ENCODE measurements around the gene PPP6R1. TPM values are rescaled to one million over a fixed set of nuclear protein-coding genes. Genes with fewer than 3 reads are reported as not detected.

Gene PPP6R1
- total and polyA plus RNA-seq, 2 of the 13 experiments (the other 11 are each of a cell fraction or from before 2014, with no cell fraction given): 25.8 to 54.0 TPM

DNA sequence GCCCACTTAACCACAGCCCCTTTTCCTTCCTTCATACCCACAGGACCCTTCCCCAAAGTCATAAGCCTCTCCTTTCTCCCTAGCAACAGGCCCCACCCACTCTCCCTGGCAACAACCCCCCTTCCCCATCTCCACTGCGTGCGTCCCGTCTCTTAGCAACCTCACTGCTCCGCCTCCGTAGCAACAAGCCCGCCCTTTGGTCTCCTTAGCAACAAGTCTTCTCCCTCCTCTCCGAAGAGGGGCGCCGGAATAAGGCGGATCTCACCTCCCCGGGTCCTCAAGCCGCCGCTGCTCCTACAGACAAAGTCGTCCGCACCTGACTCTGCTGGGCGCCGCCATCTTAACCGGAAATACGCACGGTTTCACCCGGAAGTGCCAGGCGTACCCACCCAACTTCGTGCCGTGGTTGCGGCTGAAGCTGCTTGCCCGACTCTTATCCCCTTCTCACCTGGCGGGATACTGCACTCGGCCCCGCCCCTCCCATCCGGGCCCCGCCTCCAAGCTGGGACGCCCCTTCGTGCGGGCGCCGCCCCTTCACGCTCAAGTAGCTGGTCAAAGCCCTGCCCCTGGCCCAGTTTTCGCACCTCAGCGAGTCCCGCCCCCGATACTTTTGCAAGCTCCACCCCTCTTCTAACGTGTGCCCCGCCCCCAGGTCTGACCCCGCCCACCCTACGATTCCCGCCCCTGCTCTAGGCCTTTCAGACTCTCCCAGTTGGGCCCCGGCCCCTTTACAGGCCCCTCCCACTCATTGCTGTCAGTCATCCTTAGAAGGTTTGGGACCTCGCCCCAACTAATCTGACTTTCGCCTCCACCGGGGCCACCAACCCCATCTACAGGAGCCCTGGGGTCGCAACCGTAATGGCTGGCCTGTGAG is 21.2 kb upstream of the PPP6R1 start, which contains the start of gene HSPBP1 (continued):
- TF ChIP-seq, protein P1, sequence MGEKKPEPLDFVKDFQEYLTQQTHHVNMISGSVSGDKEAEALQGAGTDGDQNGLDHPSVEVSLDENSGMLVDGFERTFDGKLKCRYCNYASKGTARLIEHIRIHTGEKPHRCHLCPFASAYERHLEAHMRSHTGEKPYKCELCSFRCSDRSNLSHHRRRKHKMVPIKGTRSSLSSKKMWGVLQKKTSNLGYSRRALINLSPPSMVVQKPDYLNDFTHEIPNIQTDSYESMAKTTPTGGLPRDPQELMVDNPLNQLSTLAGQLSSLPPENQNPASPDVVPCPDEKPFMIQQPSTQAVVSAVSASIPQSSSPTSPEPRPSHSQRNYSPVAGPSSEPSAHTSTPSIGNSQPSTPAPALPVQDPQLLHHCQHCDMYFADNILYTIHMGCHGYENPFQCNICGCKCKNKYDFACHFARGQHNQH (CRISPR knock-in tag; IDR thresholded peaks at IDR 0.05): peak; percentile 81
- TF ChIP-seq KLF13 (CRISPR knock-in tag; IDR thresholded peaks at IDR 0.05) (no peak), BRCA1 (CRISPR knock-in tag; IDR thresholded peaks at IDR 0.05) (no peak), NFE2 (CRISPR knock-in tag; IDR thresholded peaks at IDR 0.05) (no peak), TAF1 (CRISPR knock-in tag; IDR thresholded peaks at IDR 0.05) (peak; percentile 74; the same call in 1 of the 2 replicates), ZNF333 (CRISPR knock-in tag; IDR thresholded peaks at IDR 0.05; ENCODE audit: borderline replicate concordance) (no peak), TBL1XR1 (IDR thresholded peaks at IDR 0.05; ENCODE audit: borderline replicate concordance, low read length, partially characterized antibody) (no peak)
- TF ChIP-seq, protein P2, sequence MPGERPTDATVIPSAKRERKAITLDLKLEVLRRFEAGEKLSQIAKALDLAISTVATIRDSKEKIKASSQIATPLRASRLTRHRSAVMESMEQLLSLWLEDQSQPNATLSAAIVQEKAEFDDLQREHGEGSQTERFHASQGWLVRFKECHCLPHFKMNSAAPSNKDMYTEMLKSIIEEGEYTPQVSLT (CRISPR knock-in tag; IDR thresholded peaks at IDR 0.05; ENCODE audit: borderline replicate concordance, low read depth): no peak
- TF ChIP-seq, protein P3, sequence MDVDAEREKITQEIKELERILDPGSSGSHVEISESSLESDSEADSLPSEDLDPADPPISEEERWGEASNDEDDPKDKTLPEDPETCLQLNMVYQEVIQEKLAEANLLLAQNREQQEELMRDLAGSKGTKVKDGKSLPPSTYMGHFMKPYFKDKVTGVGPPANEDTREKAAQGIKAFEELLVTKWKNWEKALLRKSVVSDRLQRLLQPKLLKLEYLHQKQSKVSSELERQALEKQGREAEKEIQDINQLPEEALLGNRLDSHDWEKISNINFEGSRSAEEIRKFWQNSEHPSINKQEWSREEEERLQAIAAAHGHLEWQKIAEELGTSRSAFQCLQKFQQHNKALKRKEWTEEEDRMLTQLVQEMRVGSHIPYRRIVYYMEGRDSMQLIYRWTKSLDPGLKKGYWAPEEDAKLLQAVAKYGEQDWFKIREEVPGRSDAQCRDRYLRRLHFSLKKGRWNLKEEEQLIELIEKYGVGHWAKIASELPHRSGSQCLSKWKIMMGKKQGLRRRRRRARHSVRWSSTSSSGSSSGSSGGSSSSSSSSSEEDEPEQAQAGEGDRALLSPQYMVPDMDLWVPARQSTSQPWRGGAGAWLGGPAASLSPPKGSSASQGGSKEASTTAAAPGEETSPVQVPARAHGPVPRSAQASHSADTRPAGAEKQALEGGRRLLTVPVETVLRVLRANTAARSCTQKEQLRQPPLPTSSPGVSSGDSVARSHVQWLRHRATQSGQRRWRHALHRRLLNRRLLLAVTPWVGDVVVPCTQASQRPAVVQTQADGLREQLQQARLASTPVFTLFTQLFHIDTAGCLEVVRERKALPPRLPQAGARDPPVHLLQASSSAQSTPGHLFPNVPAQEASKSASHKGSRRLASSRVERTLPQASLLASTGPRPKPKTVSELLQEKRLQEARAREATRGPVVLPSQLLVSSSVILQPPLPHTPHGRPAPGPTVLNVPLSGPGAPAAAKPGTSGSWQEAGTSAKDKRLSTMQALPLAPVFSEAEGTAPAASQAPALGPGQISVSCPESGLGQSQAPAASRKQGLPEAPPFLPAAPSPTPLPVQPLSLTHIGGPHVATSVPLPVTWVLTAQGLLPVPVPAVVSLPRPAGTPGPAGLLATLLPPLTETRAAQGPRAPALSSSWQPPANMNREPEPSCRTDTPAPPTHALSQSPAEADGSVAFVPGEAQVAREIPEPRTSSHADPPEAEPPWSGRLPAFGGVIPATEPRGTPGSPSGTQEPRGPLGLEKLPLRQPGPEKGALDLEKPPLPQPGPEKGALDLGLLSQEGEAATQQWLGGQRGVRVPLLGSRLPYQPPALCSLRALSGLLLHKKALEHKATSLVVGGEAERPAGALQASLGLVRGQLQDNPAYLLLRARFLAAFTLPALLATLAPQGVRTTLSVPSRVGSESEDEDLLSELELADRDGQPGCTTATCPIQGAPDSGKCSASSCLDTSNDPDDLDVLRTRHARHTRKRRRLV (CRISPR knock-in tag; IDR thresholded peaks at IDR 0.05): 0 out of 2 replicates have a peak, but pooled peaks have one; percentile 24
- TF ChIP-seq, protein P4, sequence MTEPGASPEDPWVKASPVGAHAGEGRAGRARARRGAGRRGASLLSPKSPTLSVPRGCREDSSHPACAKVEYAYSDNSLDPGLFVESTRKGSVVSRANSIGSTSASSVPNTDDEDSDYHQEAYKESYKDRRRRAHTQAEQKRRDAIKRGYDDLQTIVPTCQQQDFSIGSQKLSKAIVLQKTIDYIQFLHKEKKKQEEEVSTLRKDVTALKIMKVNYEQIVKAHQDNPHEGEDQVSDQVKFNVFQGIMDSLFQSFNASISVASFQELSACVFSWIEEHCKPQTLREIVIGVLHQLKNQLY (CRISPR knock-in tag; IDR thresholded peaks at IDR 0.05): no peak
- TF ChIP-seq, protein P5, sequence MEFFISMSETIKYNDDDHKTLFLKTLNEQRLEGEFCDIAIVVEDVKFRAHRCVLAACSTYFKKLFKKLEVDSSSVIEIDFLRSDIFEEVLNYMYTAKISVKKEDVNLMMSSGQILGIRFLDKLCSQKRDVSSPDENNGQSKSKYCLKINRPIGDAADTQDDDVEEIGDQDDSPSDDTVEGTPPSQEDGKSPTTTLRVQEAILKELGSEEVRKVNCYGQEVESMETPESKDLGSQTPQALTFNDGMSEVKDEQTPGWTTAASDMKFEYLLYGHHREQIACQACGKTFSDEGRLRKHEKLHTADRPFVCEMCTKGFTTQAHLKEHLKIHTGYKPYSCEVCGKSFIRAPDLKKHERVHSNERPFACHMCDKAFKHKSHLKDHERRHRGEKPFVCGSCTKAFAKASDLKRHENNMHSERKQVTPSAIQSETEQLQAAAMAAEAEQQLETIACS (CRISPR knock-in tag; IDR thresholded peaks at IDR 0.05): no peak
- TF ChIP-seq, protein P6, sequence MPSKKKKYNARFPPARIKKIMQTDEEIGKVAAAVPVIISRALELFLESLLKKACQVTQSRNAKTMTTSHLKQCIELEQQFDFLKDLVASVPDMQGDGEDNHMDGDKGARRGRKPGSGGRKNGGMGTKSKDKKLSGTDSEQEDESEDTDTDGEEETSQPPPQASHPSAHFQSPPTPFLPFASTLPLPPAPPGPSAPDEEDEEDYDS (CRISPR knock-in tag; IDR thresholded peaks at IDR 0.05): peak; percentile 60
- TF ChIP-seq, protein P7, sequence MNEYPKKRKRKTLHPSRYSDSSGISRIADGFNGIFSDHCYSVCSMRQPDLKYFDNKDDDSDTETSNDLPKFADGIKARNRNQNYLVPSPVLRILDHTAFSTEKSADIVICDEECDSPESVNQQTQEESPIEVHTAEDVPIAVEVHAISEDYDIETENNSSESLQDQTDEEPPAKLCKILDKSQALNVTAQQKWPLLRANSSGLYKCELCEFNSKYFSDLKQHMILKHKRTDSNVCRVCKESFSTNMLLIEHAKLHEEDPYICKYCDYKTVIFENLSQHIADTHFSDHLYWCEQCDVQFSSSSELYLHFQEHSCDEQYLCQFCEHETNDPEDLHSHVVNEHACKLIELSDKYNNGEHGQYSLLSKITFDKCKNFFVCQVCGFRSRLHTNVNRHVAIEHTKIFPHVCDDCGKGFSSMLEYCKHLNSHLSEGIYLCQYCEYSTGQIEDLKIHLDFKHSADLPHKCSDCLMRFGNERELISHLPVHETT (CRISPR knock-in tag; conservative IDR thresholded peaks at IDR 0.05): no peak
- TF ChIP-seq, protein P8, sequence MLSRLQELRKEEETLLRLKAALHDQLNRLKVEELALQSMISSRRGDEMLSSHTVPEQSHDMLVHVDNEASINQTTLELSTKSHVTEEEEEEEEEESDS (CRISPR knock-in tag; IDR thresholded peaks at IDR 0.05; ENCODE audit: borderline replicate concordance): no peak
